Cardiac muscle cell (in vitro differentiated cells and primary cell): ENCODE data around the gene C19orf85. TPM values are rescaled to one million over a fixed set of nuclear protein-coding genes. Genes with fewer than 3 reads are reported as not detected.

Experiments
- DNase-seq, 2 donors: peaks; one replicate each; pipeline versions ENCODE4 v3.0.0 to v3.0.0-alpha.2; 2010 to 2017; ENCODE audit warnings: low read depth in 1 of 2, low spot score in 1 of 2
- H3K27ac ChIP-seq: fragments of 200-600 bp; sonication (generic); 2 replicates; pipeline ENCODE4 v1.5.1; 2016
- H3K27me3 ChIP-seq: fragments of 200-600 bp; sonication (generic); 2 replicates; pipeline ENCODE4 v1.6.0; 2016; ENCODE audit warnings: control low read depth
- H3K36me3 ChIP-seq: fragments of 200-600 bp; sonication (generic); 2 replicates; pipeline ENCODE4 v1.5.1; 2016; ENCODE audit warnings: control low read depth
- H3K4me1 ChIP-seq: fragments of 200-600 bp; sonication (generic); 2 replicates; pipeline ENCODE4 v1.8.1; 2017; ENCODE audit warnings: low read depth, mild to moderate bottlenecking, mixed run types
- H3K4me3 ChIP-seq: fragments of 200-600 bp; sonication (generic); 2 replicates; pipeline ENCODE4 v1.5.1; 2016; ENCODE audit warnings: mild to moderate bottlenecking
- H3K9me3 ChIP-seq: fragments of 200-600 bp; sonication (generic); 2 replicates; pipeline ENCODE4 v1.5.1; 2017; ENCODE audit warnings: low read depth, mild to moderate bottlenecking, control low read depth
- CTCF ChIP-seq: IDR thresholded peaks from 2 replicates; pipeline ENCODE4 v1.5.1; 2012; ENCODE audit warnings: low read depth, mild to moderate bottlenecking, low read length
- polyA plus RNA-seq: library from polyadenylated mRNA; unstranded; fragments of >200 nt; fragmentation: Nextera tagmentation; extraction: Ambion mirVana; gene quantifications from 2 replicates; pipeline ENCODE4 v1.2.1, GENCODE V29; 2016
- total RNA-seq: library from RNA; depleted of rRNA; stranded (reverse); fragments of >200 nt; gene quantifications from 2 replicates; pipeline ENCODE4 v1.2.3, GENCODE V29; 2016

Gene C19orf85
- total and polyA plus RNA-seq, 2 experiments from 2014 or later = not detected

- Histone ChIP-seq H3K27me3 (no peaks in the 10 kb centered on the region), H3K9me3 (no peaks in the 10 kb centered on the region), H3K27ac (no peak overlapping the region), H3K4me3 (no peak overlapping the region), H3K4me1 (peaks cover 8% of the 10 kb centered on the region), H3K36me3 (peaks cover 2% of the 10 kb centered on the region)
- TF ChIP-seq CTCF = no peak
- no peak for DNase-seq
Observed at GRCh38 chr19:55481794-55482155, 17.2 kb upstream of the C19orf85 start.

GRCh38 chr19:55481148-55481793, 16.7 kb upstream of the C19orf85 start:
- peaks cover 3% of the 10 kb centered on the region for H3K4me1 ChIP-seq
- no peak overlapping the region for H3K4me3 ChIP-seq
- no peak for DNase-seq
- H3K27ac ChIP-seq = no peak overlapping the region
- H3K27me3 ChIP-seq = no peaks in the 10 kb centered on the region
- peaks cover 2% of the 10 kb centered on the region for H3K36me3 ChIP-seq
- no peak for TF ChIP-seq CTCF
- no peaks in the 10 kb centered on the region for H3K9me3 ChIP-seq

- Histone ChIP-seq H3K27me3 (no peaks in the 10 kb centered on the region), H3K4me3 (no peak overlapping the region), H3K9me3 (no peaks in the 10 kb centered on the region), H3K27ac (peak overlapping the region; percentile 60), H3K36me3 (peaks cover 2% of the 10 kb centered on the region), H3K4me1 (peaks cover 3% of the 10 kb centered on the region)
- no peak for DNase-seq
- TF ChIP-seq CTCF = no peak
Observed at GRCh38 chr19:55479451-55480230, 15.1 kb upstream of the C19orf85 start.

GRCh38 chr19:55479045-55479444, 14.5 kb upstream of the C19orf85 start:
- Histone ChIP-seq H3K9me3 (no peaks in the 10 kb centered on the region), H3K27me3 (no peaks in the 10 kb centered on the region), H3K36me3 (peaks cover 2% of the 10 kb centered on the region), H3K4me1 (peaks cover 3% of the 10 kb centered on the region), H3K4me3 (no peak overlapping the region), H3K27ac (peak overlapping the region; percentile 60)
- DNase-seq = no peak
- TF ChIP-seq CTCF = no peak

GRCh38 chr19:55478364-55478763, 13.8 kb upstream of the C19orf85 start:
- H3K4me1 ChIP-seq = peaks cover 3% of the 10 kb centered on the region
- no peak for TF ChIP-seq CTCF
- no peaks in the 10 kb centered on the region for H3K9me3 ChIP-seq
- H3K27me3 ChIP-seq = no peaks in the 10 kb centered on the region
- peaks cover 2% of the 10 kb centered on the region for H3K36me3 ChIP-seq
- H3K4me3 ChIP-seq = no peak overlapping the region
- H3K27ac ChIP-seq = peak overlapping the region; percentile 60
- no peak for DNase-seq
